Measurements from ENCODE around the gene DNAJC5G.

- no peak for TF ChIP-seq POLR2A (IDR thresholded peaks at IDR 0.05)
- TF ChIP-seq EP300 (IDR thresholded peaks at IDR 0.05) = no peak
- TF ChIP-seq, protein P1, sequence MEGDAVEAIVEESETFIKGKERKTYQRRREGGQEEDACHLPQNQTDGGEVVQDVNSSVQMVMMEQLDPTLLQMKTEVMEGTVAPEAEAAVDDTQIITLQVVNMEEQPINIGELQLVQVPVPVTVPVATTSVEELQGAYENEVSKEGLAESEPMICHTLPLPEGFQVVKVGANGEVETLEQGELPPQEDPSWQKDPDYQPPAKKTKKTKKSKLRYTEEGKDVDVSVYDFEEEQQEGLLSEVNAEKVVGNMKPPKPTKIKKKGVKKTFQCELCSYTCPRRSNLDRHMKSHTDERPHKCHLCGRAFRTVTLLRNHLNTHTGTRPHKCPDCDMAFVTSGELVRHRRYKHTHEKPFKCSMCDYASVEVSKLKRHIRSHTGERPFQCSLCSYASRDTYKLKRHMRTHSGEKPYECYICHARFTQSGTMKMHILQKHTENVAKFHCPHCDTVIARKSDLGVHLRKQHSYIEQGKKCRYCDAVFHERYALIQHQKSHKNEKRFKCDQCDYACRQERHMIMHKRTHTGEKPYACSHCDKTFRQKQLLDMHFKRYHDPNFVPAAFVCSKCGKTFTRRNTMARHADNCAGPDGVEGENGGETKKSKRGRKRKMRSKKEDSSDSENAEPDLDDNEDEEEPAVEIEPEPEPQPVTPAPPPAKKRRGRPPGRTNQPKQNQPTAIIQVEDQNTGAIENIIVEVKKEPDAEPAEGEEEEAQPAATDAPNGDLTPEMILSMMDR (IDR thresholded peaks at IDR 0.05) = no peak
- TF ChIP-seq POLR2AphosphoS5 (IDR thresholded peaks at IDR 0.05) = no peak
These were observed 38.8 kb downstream of the DNAJC5G start for GRCh38 chr2:27313882-27314645.
